Measurements from ENCODE around the gene TECRL.

TECRL gene

GRCh38 chr4:64340218-64341110 lies 68.8 kb downstream of the TECRL start:
- H3K4me3 ChIP-seq (replicated peaks in 1 of 2; ENCODE audit: low read depth in 2 of 2, low read length in 2 of 2): no peak overlapping the region
- TF ChIP-seq CTCF (IDR thresholded peaks at IDR 0.05; ENCODE audit: low read depth, low read length): no peak
- DNase-seq (ENCODE audit: low read depth in 2 of 2): no peak

- no peak for TF ChIP-seq CTCF (IDR thresholded peaks at IDR 0.05; ENCODE audit: low read depth, low read length)
- H3K4me3 ChIP-seq (replicated peaks in 1 of 2; ENCODE audit: low read depth in 2 of 2, low read length in 2 of 2): no peak overlapping the region
- no peak for DNase-seq (ENCODE audit: low read depth in 2 of 2)
Observed at GRCh38 chr4:64334964-64335363, 74.3 kb downstream of the TECRL start.

GRCh38 chr4:64330143-64330542 lies 79.1 kb downstream of the TECRL start:
- no peak for TF ChIP-seq CTCF (IDR thresholded peaks at IDR 0.05; ENCODE audit: low read depth, low read length)
- no peak overlapping the region for H3K4me3 ChIP-seq (replicated peaks in 1 of 2; ENCODE audit: low read depth in 2 of 2, low read length in 2 of 2)
- no peak for DNase-seq (ENCODE audit: low read depth in 2 of 2)

- H3K4me3 ChIP-seq (replicated peaks in 1 of 2; ENCODE audit: low read depth in 2 of 2, low read length in 2 of 2): no peak overlapping the region
- no peak for DNase-seq (ENCODE audit: low read depth in 2 of 2)
- no peak for TF ChIP-seq CTCF (IDR thresholded peaks at IDR 0.05; ENCODE audit: low read depth, low read length)
Observed at GRCh38 chr4:64327237-64327636, 82.0 kb downstream of the TECRL start.

- no peak overlapping the region for H3K4me3 ChIP-seq (replicated peaks in 1 of 2; ENCODE audit: low read depth in 2 of 2, low read length in 2 of 2)
- no peak for TF ChIP-seq CTCF (IDR thresholded peaks at IDR 0.05; ENCODE audit: low read depth, low read length)
- DNase-seq (ENCODE audit: low read depth in 2 of 2): no peak
Observed at GRCh38 chr4:64326507-64326906, 82.7 kb downstream of the TECRL start.

GRCh38 chr4:64306255-64306565 lies 103.0 kb downstream of the TECRL start:
- no peak for DNase-seq (ENCODE audit: low read depth in 2 of 2)
- no peak for TF ChIP-seq CTCF (IDR thresholded peaks at IDR 0.05; ENCODE audit: low read depth, low read length)
- no peak overlapping the region for H3K4me3 ChIP-seq (replicated peaks in 1 of 2; ENCODE audit: low read depth in 2 of 2, low read length in 2 of 2)
